ENCODE data around the gene RCC2.
"Not testable (repeated sequence)": the region's sequence is repeated elsewhere in the genome, so short reads cannot be mapped to it uniquely, and the experiment has no call there.

RCC2 gene

DNA sequence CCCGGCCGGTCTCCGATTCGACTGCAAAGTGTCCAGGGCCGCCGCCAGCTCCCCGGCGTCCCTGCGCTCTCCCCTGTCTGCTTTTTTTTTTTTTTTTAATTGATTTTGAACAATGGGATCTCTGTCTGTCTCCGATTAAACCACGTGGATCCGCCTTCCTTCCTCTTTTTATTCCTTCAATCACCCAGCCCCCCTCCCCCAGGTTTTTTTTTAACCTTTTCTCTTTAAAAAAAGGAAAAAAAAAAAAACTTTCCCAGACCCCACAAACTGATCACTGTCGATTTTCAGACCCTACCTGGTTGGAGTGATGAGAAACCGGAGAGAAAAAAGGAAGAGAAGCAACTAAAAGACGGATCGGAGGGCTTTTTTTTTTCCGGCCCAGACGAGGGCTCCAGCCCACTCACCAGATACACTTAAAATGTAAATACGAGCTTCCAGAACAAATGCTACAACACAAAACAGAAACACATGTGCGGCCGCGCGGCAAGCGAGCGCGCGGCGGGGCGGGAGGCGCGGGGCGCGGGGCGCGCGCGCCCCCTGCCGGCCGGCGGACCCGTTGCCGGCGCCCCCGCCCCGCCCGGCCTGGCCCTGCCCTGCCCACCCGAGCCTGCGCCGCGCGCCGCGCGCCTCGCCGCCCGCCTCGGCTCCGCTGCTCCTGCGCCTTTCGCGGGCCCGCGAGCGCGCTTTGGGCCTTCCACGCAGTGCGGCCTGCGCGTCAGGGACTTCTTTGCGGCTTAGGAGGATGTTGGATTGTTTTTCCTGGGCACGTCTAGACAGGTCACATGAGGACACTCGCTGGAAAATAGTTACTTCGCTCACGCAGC is at the start of gene RCC2:
RCC2 (minus strand) TSS at position 428 of the 824 bp plus-strand sequence. CDS start 1,163 bp downstream, outside the sequence.
- DNase-seq: peak; percentile 89

- no peak for DNase-seq
These were observed 46.8 kb upstream of the RCC2 start for GRCh38 chr1:17486242-17486641.

- peak; percentile 32 for DNase-seq
These were observed 45.8 kb upstream of the RCC2 start for GRCh38 chr1:17485281-17485680.

GRCh38 chr1:17481981-17482380 is 42.5 kb upstream of the RCC2 start:
- DNase-seq: not testable (repeated sequence)

GRCh38 chr1:17480846-17481245 is 41.4 kb upstream of the RCC2 start:
- DNase-seq: no peak

DNA sequence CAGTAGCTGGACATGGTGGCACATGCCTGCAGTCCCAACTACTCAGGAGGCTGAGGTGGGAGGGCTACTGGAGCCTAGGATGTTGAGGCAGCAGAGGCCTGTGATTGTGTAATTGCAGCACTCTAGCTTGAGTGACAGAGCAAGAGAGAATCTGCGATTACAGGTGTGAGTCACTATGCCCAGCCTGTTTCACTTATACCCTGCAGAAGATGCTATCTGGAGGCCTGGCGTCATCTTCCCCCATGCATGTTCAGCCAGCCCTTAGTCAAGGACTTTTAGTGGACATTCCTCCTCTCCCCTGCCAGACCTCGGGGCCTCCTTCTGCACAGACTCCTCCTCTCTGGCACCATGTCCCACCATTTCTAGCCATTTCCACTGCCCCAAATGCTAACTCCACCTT is 36.3 kb upstream of the RCC2 start:
- no peak for DNase-seq

- not testable (repeated sequence) for DNase-seq
These were observed 35.5 kb upstream of the RCC2 start for GRCh38 chr1:17474836-17475555.

GRCh38 chr1:17472814-17473213 is 33.3 kb upstream of the RCC2 start:
- DNase-seq: no peak

- DNase-seq: no peak
These were observed 31.9 kb upstream of the RCC2 start for GRCh38 chr1:17471393-17471792.

DNA sequence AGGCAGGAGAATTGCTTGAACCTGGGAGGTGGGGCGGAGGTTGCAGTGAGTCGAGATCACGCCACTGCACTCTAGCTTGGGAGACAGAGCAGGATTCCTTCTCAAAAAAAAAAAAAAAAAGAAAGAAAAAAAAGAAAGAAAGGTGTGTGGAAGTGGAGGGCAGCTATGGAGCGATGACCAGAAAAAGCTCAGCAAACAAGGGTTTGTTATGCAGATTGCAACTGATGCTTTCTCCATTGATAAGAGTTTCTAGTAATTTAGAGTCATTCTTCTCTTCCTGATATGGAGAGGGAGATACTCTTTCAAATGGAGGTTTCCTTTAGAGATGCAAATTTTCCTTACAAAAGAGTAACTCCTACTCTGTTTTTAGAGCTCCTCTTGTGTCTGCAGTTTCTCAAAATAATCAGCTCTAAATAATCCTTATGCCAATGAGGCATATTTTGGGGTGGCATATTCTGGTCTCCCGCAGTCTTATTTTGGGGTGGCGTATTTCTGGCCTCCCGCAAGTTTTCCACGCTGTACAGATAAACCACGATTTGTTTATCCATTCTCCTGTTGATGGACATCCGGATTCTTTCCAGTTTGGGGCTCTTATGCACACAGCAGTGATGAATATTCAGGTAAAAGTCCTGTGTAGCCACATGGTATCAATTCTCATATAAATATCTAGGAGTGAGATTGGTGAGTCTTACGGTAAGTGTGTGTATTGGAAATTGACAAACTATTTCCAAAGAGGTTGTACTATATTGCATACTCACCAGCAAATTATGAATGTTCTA is 30.7 kb upstream of the RCC2 start:
- DNase-seq: no peak

DNA sequence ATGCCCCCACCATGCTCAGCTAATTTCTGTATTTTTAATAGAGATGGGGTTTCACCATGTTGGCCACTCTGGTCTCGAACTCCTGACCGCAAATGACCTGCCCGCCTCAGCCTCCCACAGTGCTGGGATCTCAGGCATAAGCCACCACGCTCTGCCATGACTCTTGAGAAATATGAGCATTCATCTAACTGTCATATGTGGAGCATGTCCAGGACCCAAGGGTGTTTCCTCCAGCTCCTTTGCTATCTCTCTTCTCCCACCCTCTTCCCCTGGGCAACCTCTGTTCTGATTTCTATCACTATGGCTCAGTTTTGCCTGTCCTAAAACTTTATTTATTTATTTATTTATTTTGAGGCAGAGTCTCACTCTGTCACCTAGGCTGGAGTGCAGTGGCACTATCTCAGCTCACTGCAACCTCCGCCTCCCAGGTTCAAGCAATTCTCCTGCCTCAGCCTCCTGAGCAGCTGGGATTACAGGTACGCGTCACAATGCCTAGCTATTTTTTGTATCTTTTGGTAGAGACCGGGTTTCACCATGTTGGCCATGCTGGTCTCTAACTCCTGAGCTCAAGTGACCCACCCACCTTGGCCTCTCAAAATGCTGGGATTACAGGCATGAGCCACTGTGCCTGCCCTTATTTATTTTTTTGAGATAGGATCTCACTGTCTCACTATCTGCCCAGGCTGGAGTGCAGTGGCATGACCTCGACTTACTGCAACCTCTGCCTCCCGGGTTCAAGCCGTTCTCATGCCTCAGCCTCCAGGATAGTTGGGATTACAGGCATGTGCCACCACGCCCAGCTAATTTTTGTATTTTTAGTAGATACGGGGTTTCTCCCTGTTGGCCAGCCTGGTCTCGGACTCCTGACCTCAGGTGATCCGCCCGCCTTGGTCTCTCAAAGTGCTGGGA is 29.1 kb upstream of the RCC2 start:
- peak; percentile 8 for DNase-seq

GRCh38 chr1:17466359-17466758 is 26.9 kb upstream of the RCC2 start:
- no peak for DNase-seq

- DNase-seq: no peak
These were observed 25.8 kb upstream of the RCC2 start for GRCh38 chr1:17465228-17465627.

DNA sequence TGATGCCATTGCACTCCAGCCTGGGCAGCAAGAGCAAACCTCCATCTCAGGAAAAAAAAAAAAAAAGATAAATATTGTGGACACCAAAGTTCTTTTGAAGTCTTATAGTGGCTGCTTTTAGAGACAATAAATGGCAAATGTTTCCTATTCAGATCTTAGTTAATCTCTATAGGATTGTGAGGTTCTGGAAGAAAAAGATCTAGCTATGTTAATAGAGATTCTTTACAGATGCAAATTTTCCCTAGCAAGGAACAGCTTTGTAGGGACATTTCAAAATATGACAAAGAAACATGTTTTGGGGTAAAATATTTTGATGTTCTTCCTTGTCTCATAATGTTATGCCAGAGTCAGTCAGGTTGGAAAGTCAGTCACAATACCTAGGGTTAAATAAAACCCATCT is 24.5 kb upstream of the RCC2 start:
- no peak for DNase-seq

- no peak for DNase-seq
These were observed 23.2 kb upstream of the RCC2 start for GRCh38 chr1:17462669-17463068.

GRCh38 chr1:17460219-17460618 is 20.7 kb upstream of the RCC2 start:
- DNase-seq: no peak

GRCh38 chr1:17458794-17459193 is 19.3 kb upstream of the RCC2 start:
- no peak for DNase-seq

- no peak for DNase-seq
These were observed 13.2 kb upstream of the RCC2 start for GRCh38 chr1:17452686-17453085.

- not testable (repeated sequence) for DNase-seq
These were observed 12.7 kb upstream of the RCC2 start for GRCh38 chr1:17452203-17452602.

DNA sequence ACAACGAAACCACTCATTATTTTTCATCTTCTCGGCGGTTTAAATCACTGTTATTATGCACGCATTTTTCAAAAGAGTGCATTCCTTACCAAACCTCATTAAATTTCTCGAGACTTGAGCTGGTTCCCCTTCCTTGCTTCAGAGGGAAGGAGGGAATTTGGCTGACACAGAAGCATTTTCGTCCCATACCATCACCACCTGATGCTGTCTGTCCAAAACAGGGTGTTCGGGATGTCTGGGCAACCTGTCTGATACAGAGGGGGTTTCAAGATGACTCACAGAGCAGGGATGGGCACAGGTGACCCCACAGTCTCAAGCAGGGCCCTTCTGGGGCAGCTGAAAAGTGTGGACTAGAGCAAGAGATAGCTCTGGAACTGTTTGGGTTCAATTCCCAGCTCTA is 12.3 kb upstream of the RCC2 start:
- no peak for DNase-seq

GRCh38 chr1:17447501-17447992 is 8.1 kb upstream of the RCC2 start:
- no peak for DNase-seq

GRCh38 chr1:17442841-17443240 is 3.4 kb upstream of the RCC2 start:
- no peak for DNase-seq

All from hematopoietic multipotent progenitor cell treated with erythropoietin and hydrocortisone succinate and interleukin-3 and kit ligand, for 4 days (in vitro differentiated cells).